ENCODE measurements around the gene PRKCD.

Gene PRKCD

GRCh38 chr3:53190659-53191058 is 29.6 kb downstream of the PRKCD start:
- no peak for DNase-seq (ENCODE audit: low read depth)

- DNase-seq (ENCODE audit: low read depth) = no peak
Measured at GRCh38 chr3:53191836-53192480, 30.9 kb downstream of the PRKCD start.

GRCh38 chr3:53192608-53193007 is 31.6 kb downstream of the PRKCD start:
- no peak for DNase-seq (ENCODE audit: low read depth)

GRCh38 chr3:53193466-53194209 is 32.6 kb downstream of the PRKCD start:
- no peak for DNase-seq (ENCODE audit: low read depth)

- no peak for DNase-seq (ENCODE audit: low read depth)
Measured at GRCh38 chr3:53194210-53195065, 33.4 kb downstream of the PRKCD start.

GRCh38 chr3:53195066-53195450 is 34.0 kb downstream of the PRKCD start:
- DNase-seq (ENCODE audit: low read depth) = no peak

- no peak for DNase-seq (ENCODE audit: low read depth)
Measured at GRCh38 chr3:53195602-53196574, 34.9 kb downstream of the PRKCD start.

- DNase-seq (ENCODE audit: low read depth) = peak; percentile 78
Measured at GRCh38 chr3:53196575-53197407, 35.8 kb downstream of the PRKCD start.

- DNase-seq (ENCODE audit: low read depth) = no peak
Measured at GRCh38 chr3:53198256-53198977, 37.4 kb downstream of the PRKCD start.

GRCh38 chr3:53198996-53199395 is 38.0 kb downstream of the PRKCD start:
- no peak for DNase-seq (ENCODE audit: low read depth)

- no peak for DNase-seq (ENCODE audit: low read depth)
Measured at GRCh38 chr3:53199834-53200233, 38.8 kb downstream of the PRKCD start.

- DNase-seq (ENCODE audit: low read depth) = no peak
Measured at GRCh38 chr3:53200501-53201498, 39.8 kb downstream of the PRKCD start.

GRCh38 chr3:53202331-53203015 is 41.5 kb downstream of the PRKCD start:
- no peak for DNase-seq (ENCODE audit: low read depth)

- no peak for DNase-seq (ENCODE audit: low read depth)
Measured at GRCh38 chr3:53211706-53212702, 51.0 kb downstream of the PRKCD start.

GRCh38 chr3:53213276-53213675 is 52.3 kb downstream of the PRKCD start:
- DNase-seq (ENCODE audit: low read depth) = no peak

GRCh38 chr3:53215816-53216215 is 54.8 kb downstream of the PRKCD start:
- DNase-seq (ENCODE audit: low read depth) = no peak

- no peak for DNase-seq (ENCODE audit: low read depth)
Measured at GRCh38 chr3:53216723-53217122, 55.7 kb downstream of the PRKCD start.

All from amniotic epithelial cell (primary cell).